ENCODE measurements around the gene HMGCL.
"Not testable (repeated sequence)": the region's sequence is repeated elsewhere in the genome, so short reads cannot be mapped to it uniquely, and the experiment has no call there.

HMGCL gene

GRCh38 chr1:23796466-23797271, 28.6 kb downstream of the HMGCL start:
- no peak for TF ChIP-seq ZFX (IDR thresholded peaks at IDR 0.05)
- TF ChIP-seq, protein P1, sequence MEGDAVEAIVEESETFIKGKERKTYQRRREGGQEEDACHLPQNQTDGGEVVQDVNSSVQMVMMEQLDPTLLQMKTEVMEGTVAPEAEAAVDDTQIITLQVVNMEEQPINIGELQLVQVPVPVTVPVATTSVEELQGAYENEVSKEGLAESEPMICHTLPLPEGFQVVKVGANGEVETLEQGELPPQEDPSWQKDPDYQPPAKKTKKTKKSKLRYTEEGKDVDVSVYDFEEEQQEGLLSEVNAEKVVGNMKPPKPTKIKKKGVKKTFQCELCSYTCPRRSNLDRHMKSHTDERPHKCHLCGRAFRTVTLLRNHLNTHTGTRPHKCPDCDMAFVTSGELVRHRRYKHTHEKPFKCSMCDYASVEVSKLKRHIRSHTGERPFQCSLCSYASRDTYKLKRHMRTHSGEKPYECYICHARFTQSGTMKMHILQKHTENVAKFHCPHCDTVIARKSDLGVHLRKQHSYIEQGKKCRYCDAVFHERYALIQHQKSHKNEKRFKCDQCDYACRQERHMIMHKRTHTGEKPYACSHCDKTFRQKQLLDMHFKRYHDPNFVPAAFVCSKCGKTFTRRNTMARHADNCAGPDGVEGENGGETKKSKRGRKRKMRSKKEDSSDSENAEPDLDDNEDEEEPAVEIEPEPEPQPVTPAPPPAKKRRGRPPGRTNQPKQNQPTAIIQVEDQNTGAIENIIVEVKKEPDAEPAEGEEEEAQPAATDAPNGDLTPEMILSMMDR (conservative IDR thresholded peaks at IDR 0.05), result no peak; the same call in 1 of the 2 replicates
- H3K27ac ChIP-seq, result peak overlapping the region; percentile 8; the same call in 1 of the 2 replicates

DNA sequence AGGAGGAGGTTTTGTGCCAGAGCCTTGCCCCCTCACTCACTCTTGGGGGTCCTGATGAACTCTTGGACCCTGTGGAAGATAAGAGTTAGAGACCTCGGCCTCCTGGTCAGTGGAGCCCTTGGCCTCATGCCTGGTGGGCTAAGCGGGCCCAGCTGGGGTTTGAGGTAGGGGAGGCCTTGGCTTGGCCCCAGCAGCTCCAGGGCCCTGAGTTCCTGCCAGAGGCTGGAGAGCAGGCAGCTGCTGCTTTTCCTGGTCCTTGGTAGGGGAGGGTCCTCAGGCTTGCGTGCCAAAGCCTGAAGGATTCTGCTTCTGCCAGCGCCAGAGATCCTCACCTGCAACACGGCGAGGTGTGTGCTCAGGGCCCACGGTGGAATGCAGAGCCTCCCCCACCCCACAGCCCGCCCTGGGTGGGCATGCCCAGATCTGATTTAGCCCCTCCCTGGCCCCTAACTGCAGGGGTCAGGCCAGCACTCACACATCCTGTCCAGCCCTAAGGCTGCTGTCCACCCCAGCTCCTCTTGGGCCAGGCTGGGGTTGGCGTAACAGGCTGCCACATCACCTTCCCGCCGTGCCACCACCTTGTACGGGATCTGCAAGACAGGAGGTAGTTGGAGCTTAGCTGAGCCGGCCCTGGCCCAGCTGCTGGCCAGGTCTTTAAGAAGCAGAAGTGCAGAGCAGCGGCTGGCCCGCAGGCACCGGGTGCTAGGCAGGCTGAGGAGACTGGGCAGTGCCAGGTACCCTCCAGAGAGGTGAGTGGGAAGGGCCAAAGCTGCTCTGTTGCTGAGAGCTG, 29.4 kb downstream of the HMGCL start:
- TF ChIP-seq ZFX (IDR thresholded peaks at IDR 0.05), result no peak
- TF ChIP-seq, protein P1 (conservative IDR thresholded peaks at IDR 0.05), result no peak
- no peak overlapping the region for H3K27ac ChIP-seq

GRCh38 chr1:23794732-23795182, 30.5 kb downstream of the HMGCL start:
- not testable (repeated sequence) for H3K27ac ChIP-seq

DNA sequence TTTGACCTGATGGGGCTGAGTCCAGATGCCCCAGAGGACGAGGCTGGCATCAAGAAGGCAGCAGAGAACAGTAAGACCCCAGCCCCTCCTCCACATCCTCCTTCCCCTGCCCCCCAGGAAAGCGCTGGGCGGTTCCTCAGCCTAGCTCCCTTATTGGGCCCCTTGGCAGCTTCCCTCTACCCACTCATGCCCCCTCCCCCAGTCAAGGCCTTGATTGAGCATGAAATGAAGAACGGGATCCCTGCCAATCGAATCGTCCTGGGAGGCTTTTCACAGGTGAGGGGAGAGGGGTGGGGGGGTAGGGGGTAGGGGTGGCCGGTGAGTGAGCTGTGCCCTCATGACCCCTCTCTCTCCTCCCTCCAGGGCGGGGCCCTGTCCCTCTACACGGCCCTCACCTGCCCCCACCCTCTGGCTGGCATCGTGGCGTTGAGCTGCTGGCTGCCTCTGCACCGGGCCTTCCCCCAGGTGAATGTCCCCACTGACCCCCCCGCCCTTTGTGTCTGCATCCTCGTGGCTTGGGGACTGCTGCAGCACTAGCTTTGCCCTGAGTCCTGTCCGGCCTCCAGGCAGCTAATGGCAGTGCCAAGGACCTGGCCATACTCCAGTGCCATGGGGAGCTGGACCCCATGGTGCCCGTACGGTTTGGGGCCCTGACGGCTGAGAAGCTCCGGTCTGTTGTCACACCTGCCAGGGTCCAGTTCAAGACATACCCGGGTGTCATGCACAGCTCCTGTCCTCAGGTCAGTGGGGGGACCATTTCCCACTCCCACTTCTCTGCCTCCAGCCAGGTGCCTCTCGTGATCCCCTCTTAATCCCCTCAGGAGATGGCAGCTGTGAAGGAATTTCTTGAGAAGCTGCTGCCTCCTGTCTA, 31.1 kb downstream of the HMGCL start:
- TF ChIP-seq ZFX (IDR thresholded peaks at IDR 0.05), result no peak
- TF ChIP-seq, protein P1 (conservative IDR thresholded peaks at IDR 0.05), result no peak
- no peak overlapping the region for H3K27ac ChIP-seq

DNA sequence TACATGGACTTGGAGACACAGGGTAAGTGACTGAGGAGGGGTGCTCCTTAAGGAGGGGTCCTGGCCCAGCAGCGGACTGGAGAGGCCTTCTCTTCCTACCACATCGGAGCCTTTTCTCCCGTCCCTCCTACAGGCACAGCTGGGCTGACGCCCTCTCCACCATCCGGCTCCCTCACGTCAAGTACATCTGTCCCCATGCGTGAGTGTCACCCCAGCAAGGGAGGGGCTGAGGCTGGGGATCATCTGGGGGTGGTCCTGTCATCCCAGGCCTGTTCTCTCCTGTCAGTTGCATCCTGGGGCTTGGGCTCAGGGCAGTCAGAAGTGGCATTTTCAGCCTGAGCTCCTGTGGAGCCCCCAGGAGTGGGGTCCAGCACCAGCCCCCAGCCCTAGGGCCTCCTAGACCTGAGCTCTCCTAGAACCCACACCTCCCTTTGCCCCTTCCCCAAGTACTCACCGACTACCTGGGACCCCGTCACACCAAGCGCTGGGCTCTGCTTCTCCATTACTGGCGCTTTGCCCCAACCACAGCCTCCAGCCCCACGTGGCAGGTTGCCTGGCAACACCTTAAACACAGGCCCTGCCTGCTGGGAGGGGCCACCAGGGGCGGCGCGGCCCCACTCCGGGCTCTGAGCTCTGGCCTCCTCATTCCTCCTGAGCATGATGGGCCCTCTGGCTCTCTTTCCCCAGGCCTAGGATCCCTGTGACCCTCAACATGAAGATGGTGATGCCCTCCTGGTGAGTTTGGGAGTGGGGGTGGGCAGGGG, 32.0 kb downstream of the HMGCL start:
- TF ChIP-seq ZFX (IDR thresholded peaks at IDR 0.05), result no peak
- TF ChIP-seq, protein P1 (conservative IDR thresholded peaks at IDR 0.05), result no peak
- no peak overlapping the region; the same call in 1 of the 2 replicates for H3K27ac ChIP-seq

GRCh38 chr1:23792151-23792945, 32.9 kb downstream of the HMGCL start:
- peak overlapping the region; percentile 81 for H3K27ac ChIP-seq
- no peak for TF ChIP-seq ZFX (IDR thresholded peaks at IDR 0.05)
- TF ChIP-seq, protein P1 (conservative IDR thresholded peaks at IDR 0.05), result no peak
